Stromal cell of bone marrow (primary cell): Measurements from ENCODE around the gene CARD19.
"Not testable (repeated sequence)": the region's sequence is repeated elsewhere in the genome, so short reads cannot be mapped to it uniquely, and the experiment has no call there.

Experiments
- DNase-seq: peaks from one replicate; pipeline ENCODE4 v3.0.0-alpha.2; 2012; ENCODE audit warnings: low read depth

CARD19 gene

GRCh38 chr9:93088656-93089015, 7.4 kb upstream of the CARD19 start:
- no peak for DNase-seq

GRCh38 chr9:93089024-93089423, 7.0 kb upstream of the CARD19 start:
- no peak for DNase-seq

- no peak for DNase-seq
These were observed 6.5 kb upstream of the CARD19 start for GRCh38 chr9:93089481-93089991.

GRCh38 chr9:93090091-93090655, 5.8 kb upstream of the CARD19 start:
- no peak for DNase-seq

GRCh38 chr9:93091056-93091452, 5.0 kb upstream of the CARD19 start:
- DNase-seq, result no peak

GRCh38 chr9:93091453-93092081, 4.5 kb upstream of the CARD19 start:
- DNase-seq, result peak; percentile 59

GRCh38 chr9:93092251-93092991, 3.6 kb upstream of the CARD19 start:
- DNase-seq, result no peak

- no peak for DNase-seq
These were observed 2.7 kb upstream of the CARD19 start for GRCh38 chr9:93093127-93093876.

GRCh38 chr9:93093877-93094657, 1.9 kb upstream of the CARD19 start:
- no peak for DNase-seq

- DNase-seq, result no peak
These were observed 1.3 kb upstream of the CARD19 start for GRCh38 chr9:93094658-93095204.

- DNase-seq, result peak; percentile 94
These were observed 549 bp upstream of the CARD19 start for GRCh38 chr9:93095205-93096130.

- DNase-seq, result no peak
These were observed 880 bp downstream of the CARD19 start for GRCh38 chr9:93096811-93097382.

GRCh38 chr9:93097511-93098201, 1.6 kb downstream of the CARD19 start:
- no peak for DNase-seq

GRCh38 chr9:93098236-93098946, 2.4 kb downstream of the CARD19 start:
- DNase-seq, result peak; percentile 95

GRCh38 chr9:93099551-93100275, 3.7 kb downstream of the CARD19 start:
- DNase-seq, result no peak

GRCh38 chr9:93100276-93100636, 4.2 kb downstream of the CARD19 start:
- DNase-seq, result no peak

GRCh38 chr9:93101086-93101485, 5.1 kb downstream of the CARD19 start:
- DNase-seq, result not testable (repeated sequence)

GRCh38 chr9:93105620-93106019, 9.6 kb downstream of the CARD19 start:
- no peak for DNase-seq
